Measurements from ENCODE around the gene ITPKA.

- TF ChIP-seq, protein P1, sequence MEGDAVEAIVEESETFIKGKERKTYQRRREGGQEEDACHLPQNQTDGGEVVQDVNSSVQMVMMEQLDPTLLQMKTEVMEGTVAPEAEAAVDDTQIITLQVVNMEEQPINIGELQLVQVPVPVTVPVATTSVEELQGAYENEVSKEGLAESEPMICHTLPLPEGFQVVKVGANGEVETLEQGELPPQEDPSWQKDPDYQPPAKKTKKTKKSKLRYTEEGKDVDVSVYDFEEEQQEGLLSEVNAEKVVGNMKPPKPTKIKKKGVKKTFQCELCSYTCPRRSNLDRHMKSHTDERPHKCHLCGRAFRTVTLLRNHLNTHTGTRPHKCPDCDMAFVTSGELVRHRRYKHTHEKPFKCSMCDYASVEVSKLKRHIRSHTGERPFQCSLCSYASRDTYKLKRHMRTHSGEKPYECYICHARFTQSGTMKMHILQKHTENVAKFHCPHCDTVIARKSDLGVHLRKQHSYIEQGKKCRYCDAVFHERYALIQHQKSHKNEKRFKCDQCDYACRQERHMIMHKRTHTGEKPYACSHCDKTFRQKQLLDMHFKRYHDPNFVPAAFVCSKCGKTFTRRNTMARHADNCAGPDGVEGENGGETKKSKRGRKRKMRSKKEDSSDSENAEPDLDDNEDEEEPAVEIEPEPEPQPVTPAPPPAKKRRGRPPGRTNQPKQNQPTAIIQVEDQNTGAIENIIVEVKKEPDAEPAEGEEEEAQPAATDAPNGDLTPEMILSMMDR (optimal IDR thresholded peaks at IDR 0.05 in 1 of 3, IDR thresholded peaks at IDR 0.05 in 1 of 3, conservative IDR thresholded peaks at IDR 0.05 in 1 of 3; ENCODE audit: extremely low read depth in 1 of 3, insufficient read depth in 2 of 3, low read length in 3 of 3) = no peak
- TF ChIP-seq EZH2 (IDR thresholded peaks at IDR 0.05; ENCODE audit: low read length) = no peak
These were observed 36.8 kb downstream of the ITPKA start for GRCh38 chr15:41530363-41530956.

Data from keratinocyte (primary cell).